ENCODE results near the gene CCR5AS.

DNA sequence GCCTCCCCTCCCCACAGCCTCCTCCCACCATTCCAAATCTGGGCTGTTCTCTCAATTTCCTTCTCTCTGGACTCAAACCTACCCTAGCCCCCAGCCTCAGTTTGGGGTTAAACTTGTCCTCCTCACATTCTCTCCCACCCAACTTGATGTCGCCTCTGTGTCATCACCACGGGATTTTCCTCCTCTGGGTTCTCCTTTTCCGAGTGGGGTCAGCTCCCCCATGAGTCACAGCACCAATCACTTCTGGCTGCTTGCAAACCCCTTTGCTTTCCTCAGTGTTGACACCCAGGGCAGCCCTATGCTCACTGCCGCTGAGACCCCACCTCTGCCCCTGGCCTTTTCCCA lies 451 bp downstream of the CCR5AS start:
- TF ChIP-seq, protein P1, sequence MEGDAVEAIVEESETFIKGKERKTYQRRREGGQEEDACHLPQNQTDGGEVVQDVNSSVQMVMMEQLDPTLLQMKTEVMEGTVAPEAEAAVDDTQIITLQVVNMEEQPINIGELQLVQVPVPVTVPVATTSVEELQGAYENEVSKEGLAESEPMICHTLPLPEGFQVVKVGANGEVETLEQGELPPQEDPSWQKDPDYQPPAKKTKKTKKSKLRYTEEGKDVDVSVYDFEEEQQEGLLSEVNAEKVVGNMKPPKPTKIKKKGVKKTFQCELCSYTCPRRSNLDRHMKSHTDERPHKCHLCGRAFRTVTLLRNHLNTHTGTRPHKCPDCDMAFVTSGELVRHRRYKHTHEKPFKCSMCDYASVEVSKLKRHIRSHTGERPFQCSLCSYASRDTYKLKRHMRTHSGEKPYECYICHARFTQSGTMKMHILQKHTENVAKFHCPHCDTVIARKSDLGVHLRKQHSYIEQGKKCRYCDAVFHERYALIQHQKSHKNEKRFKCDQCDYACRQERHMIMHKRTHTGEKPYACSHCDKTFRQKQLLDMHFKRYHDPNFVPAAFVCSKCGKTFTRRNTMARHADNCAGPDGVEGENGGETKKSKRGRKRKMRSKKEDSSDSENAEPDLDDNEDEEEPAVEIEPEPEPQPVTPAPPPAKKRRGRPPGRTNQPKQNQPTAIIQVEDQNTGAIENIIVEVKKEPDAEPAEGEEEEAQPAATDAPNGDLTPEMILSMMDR (IDR thresholded peaks at IDR 0.05): no peak
- no peak for TF ChIP-seq POLR2AphosphoS5 (IDR thresholded peaks at IDR 0.05; ENCODE audit: insufficient read depth in 1 of 2, low read depth in 1 of 2)
- no peak for TF ChIP-seq POLR2A (IDR thresholded peaks at IDR 0.05)

Measured in vagina (tissue), 2 donors.